Measurements from ENCODE around the gene FAU.

FAU gene

GRCh38 chr11:65071907-65072630 lies 49.9 kb downstream of the FAU start:
- DNase-seq: no peak
